Left hindlimb (tissue), 1 donor: ENCODE results near the gene ADAMTS14.

Experiments used
- DNase-seq: peaks from one replicate; pipeline ENCODE4 v3.0.0-alpha.2; 2018

ADAMTS14 gene

GRCh38 chr10:70733051-70733450 is 60.7 kb downstream of the ADAMTS14 start:
- DNase-seq, result no peak

GRCh38 chr10:70735161-70735560 is 62.9 kb downstream of the ADAMTS14 start:
- no peak for DNase-seq

- DNase-seq, result no peak
These were observed 64.2 kb downstream of the ADAMTS14 start for GRCh38 chr10:70736525-70736924.

- DNase-seq, result no peak
These were observed 64.9 kb downstream of the ADAMTS14 start for GRCh38 chr10:70737250-70737649.

- DNase-seq, result no peak
These were observed 65.9 kb downstream of the ADAMTS14 start for GRCh38 chr10:70738006-70738760.

GRCh38 chr10:70738761-70739121 is 66.4 kb downstream of the ADAMTS14 start:
- no peak for DNase-seq

GRCh38 chr10:70740406-70741288 is 68.3 kb downstream of the ADAMTS14 start:
- DNase-seq, result no peak

GRCh38 chr10:70742537-70743429 is 70.5 kb downstream of the ADAMTS14 start:
- peak; percentile 86 for DNase-seq

GRCh38 chr10:70743430-70743788 is 71.1 kb downstream of the ADAMTS14 start:
- DNase-seq, result peak; percentile 18

- no peak for DNase-seq
These were observed 71.6 kb downstream of the ADAMTS14 start for GRCh38 chr10:70743879-70744278.

GRCh38 chr10:70744617-70745143 is 72.4 kb downstream of the ADAMTS14 start:
- DNase-seq, result no peak

- no peak for DNase-seq
These were observed 73.2 kb downstream of the ADAMTS14 start for GRCh38 chr10:70745555-70745954.

- no peak for DNase-seq
These were observed 75.1 kb downstream of the ADAMTS14 start for GRCh38 chr10:70747192-70747965.

- DNase-seq, result no peak
These were observed 76.0 kb downstream of the ADAMTS14 start for GRCh38 chr10:70748305-70748704.

- DNase-seq, result no peak
These were observed 76.7 kb downstream of the ADAMTS14 start for GRCh38 chr10:70748801-70749573.

GRCh38 chr10:70749756-70750155 is 77.5 kb downstream of the ADAMTS14 start:
- no peak for DNase-seq

GRCh38 chr10:70750156-70750703 is 77.9 kb downstream of the ADAMTS14 start:
- no peak for DNase-seq

GRCh38 chr10:70751356-70751755 is 79.0 kb downstream of the ADAMTS14 start:
- DNase-seq, result no peak

GRCh38 chr10:70751991-70752390 is 79.7 kb downstream of the ADAMTS14 start:
- DNase-seq, result no peak

- no peak for DNase-seq
These were observed 80.3 kb downstream of the ADAMTS14 start for GRCh38 chr10:70752571-70752970.
